A673 (cell line): ENCODE measurements around the gene TEX30. TPM values are rescaled to one million over a fixed set of nuclear protein-coding genes. Genes with fewer than 3 reads are reported as not detected.

Experiments
- BruUV-seq: library from RNA; stranded (reverse); fragments of 400-500 nt; replicated peaks from 2 replicates; lab custom pipeline; 2021; lab: Mats Ljungman, UMichigan
- CTCF ChIA-PET: fragments of 300-600 bp; sonication (Branson Sonifier 250); formaldehyde crosslinking; loops from one replicate; lab custom pipeline; 2022; ENCODE audit warnings: antibody characterized with exemption; lab: Charles Lee
- POLR2A ChIA-PET: fragments of 300-600 bp; sonication (Branson Sonifier 250); formaldehyde crosslinking; loops from one replicate; lab custom pipeline; 2022; ENCODE audit warnings: antibody characterized with exemption; ENCODE audit not compliant: low non-redundant PET; lab: Charles Lee
- DNase-seq: peaks from one replicate; pipeline ENCODE4 v3.0.0-alpha.2; 2015; ENCODE audit warnings: low spot score
- H3K27ac ChIP-seq: fragments of 200-600 bp; sonication (generic); 2 replicates; pipeline ENCODE4 v1.5.1; 2016; ENCODE audit warnings: mixed run types, low read depth, mild to moderate bottlenecking, mixed read lengths, antibody characterized with exemption, low read length; ENCODE audit not compliant: poor library complexity, severe bottlenecking
- H3K27me3 ChIP-seq: fragments of 200-600 bp; sonication (generic); replicated peaks from 2 replicates; pipeline ENCODE4 v1.6.1; 2017; ENCODE audit warnings: mixed run types, low read depth, mild to moderate bottlenecking, mixed read lengths, antibody characterized with exemption, low read length; ENCODE audit not compliant: insufficient read depth, poor library complexity
- H3K36me3 ChIP-seq: fragments of 200-600 bp; sonication (generic); 2 replicates; pipeline ENCODE4 v1.6.1; 2016; ENCODE audit warnings: mixed run types, mild to moderate bottlenecking, mixed read lengths, antibody characterized with exemption, low read length; ENCODE audit not compliant: insufficient read depth, poor library complexity, severe bottlenecking
- H3K4me1 ChIP-seq: fragments of 200-600 bp; sonication (generic); 2 replicates; pipeline ENCODE4 v1.6.1; 2017; ENCODE audit warnings: mixed run types, mild to moderate bottlenecking, mixed read lengths, antibody characterized with exemption, low read length; ENCODE audit not compliant: insufficient read depth, poor library complexity, severe bottlenecking
- H3K4me3 ChIP-seq: fragments of 200-600 bp; sonication (generic); 2 replicates; pipeline ENCODE4 v1.5.1; 2016; ENCODE audit warnings: low read depth, mixed run types, mild to moderate bottlenecking, mixed read lengths, low read length; ENCODE audit not compliant: poor library complexity, severe bottlenecking
- H3K9me3 ChIP-seq: fragments of 200-600 bp; sonication (generic); 2 replicates; pipeline ENCODE4 v1.6.1; 2016; ENCODE audit warnings: mixed run types, low read depth, mild to moderate bottlenecking, mixed read lengths, antibody characterized with exemption, low read length; ENCODE audit not compliant: poor library complexity, severe bottlenecking
- EZH2 ChIP-seq: fragments of 200-600 bp; sonication (generic); IDR thresholded peaks from 2 replicates; pipeline ENCODE4 v1.6.1; 2017; ENCODE audit warnings: borderline replicate concordance, low read depth, mild to moderate bottlenecking, mixed read lengths, antibody characterized with exemption, low read length; ENCODE audit not compliant: poor library complexity, severe bottlenecking
- intact Hi-C: fragments of 100-400 bp; cut with micrococcal nuclease; formaldehyde crosslinking; loops from one replicate; pipeline ENCODE4 v1.10.0; 2022; ENCODE audit not compliant: unreplicated experiment
- total RNA-seq: library from RNA; stranded (reverse); gene quantifications from 2 replicates; pipeline ENCODE4 v1.2.3, GENCODE V29; 2021
- TF ChIP-seq, protein P1 (sequence below): fragments of 300-800, 200-600 bp; sonication (generic); conservative IDR thresholded peaks from 2 replicates; pipeline ENCODE4 v1.5.1; 2017; ENCODE audit warnings: low read depth, mild to moderate bottlenecking, antibody characterized with exemption, low read length, moderate library complexity, mixed read lengths

TEX30 gene
- total RNA-seq, 1 experiment from 2014 or later = 44.1 TPM

DNA sequence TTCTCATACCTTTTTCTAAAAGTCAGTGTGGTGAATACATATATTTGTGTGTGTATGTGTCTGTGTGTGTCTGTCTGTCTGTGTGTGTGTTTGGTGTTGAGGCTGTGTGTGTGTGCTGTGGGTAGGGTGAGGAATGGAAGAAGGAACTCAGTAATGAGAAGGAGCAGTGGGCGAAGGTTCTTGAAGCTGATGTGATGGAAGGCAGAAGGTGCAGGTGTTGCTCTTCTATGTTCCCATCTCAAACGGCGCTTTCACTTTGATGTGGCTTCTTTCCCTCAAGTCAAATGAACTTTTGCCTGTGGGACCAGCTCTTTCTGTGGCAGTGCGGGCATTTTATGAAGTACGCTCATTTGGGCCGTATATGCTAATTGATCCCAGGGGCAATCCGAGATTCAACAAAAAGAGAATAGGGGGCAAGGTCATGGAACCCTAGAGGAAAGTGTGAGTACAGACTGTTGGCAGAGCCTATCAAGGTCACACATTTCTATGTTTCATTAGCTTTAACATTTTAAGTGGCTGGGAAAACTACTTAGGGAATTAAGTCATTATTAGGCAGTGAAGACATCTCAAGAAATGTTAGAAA, 40.5 kb upstream of the TEX30 start:
- no peak for TF ChIP-seq EZH2
- TF ChIP-seq, protein P1, sequence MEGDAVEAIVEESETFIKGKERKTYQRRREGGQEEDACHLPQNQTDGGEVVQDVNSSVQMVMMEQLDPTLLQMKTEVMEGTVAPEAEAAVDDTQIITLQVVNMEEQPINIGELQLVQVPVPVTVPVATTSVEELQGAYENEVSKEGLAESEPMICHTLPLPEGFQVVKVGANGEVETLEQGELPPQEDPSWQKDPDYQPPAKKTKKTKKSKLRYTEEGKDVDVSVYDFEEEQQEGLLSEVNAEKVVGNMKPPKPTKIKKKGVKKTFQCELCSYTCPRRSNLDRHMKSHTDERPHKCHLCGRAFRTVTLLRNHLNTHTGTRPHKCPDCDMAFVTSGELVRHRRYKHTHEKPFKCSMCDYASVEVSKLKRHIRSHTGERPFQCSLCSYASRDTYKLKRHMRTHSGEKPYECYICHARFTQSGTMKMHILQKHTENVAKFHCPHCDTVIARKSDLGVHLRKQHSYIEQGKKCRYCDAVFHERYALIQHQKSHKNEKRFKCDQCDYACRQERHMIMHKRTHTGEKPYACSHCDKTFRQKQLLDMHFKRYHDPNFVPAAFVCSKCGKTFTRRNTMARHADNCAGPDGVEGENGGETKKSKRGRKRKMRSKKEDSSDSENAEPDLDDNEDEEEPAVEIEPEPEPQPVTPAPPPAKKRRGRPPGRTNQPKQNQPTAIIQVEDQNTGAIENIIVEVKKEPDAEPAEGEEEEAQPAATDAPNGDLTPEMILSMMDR = no peak
- Histone ChIP-seq H3K27me3 (no peaks in the 10 kb centered on the region), H3K4me1 (peaks cover 14% of the 10 kb centered on the region), H3K9me3 (peaks cover 12% of the 10 kb centered on the region), H3K27ac (no peak overlapping the region), H3K4me3 (no peak overlapping the region), H3K36me3 (peaks cover 3% of the 10 kb centered on the region)
- no peak for DNase-seq
- ChIA-PET CTCF (no interaction called here), POLR2A (no interaction called here)
- intact Hi-C loops = no loop called here
- no TSS peak for BruUV-seq

DNA sequence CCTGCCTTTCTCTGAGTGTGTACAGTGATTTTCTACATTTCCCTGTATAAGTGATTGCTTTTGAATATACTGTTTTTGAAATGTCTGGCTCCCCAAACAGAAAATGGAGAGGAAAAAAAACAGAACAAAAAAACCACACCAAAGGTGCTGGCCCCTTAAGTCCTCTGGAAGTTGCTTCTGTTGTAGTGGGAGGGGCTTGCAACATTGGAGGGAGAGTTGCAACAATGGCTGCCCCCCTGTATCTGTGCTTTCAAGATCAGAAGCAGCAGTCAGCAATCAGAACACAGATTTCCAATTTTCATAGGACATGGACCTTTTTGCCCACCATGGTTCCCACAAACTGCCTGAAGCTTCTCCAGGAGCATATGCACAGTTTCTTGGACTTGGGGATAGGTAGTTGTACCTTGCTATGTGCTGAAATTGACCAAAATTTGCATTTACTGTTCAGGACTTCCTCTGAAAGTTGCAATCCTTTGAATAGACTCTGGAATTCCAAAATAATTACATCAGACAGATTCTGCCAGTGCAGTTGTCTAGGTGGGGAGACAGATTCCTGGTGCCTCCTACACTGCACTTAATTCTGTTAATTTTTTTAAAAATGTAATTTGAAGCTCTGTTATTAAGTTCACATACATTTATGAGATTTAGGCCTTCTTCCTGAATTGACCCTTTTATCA, 39.2 kb upstream of the TEX30 start:
- POLR2A ChIA-PET = no interaction called here
- no TSS peak for BruUV-seq
- H3K27ac ChIP-seq = no peak overlapping the region
- TF ChIP-seq, protein P1 = no peak
- TF ChIP-seq EZH2 = no peak
- H3K36me3 ChIP-seq = peaks cover under 1% of the 10 kb centered on the region
- intact Hi-C loops = no loop called here
- peak; percentile 49 for DNase-seq
- peaks cover 12% of the 10 kb centered on the region for H3K9me3 ChIP-seq
- H3K4me1 ChIP-seq = peaks cover 14% of the 10 kb centered on the region
- CTCF ChIA-PET = no interaction called here
- H3K27me3 ChIP-seq = no peaks in the 10 kb centered on the region
- no peak overlapping the region for H3K4me3 ChIP-seq

DNA sequence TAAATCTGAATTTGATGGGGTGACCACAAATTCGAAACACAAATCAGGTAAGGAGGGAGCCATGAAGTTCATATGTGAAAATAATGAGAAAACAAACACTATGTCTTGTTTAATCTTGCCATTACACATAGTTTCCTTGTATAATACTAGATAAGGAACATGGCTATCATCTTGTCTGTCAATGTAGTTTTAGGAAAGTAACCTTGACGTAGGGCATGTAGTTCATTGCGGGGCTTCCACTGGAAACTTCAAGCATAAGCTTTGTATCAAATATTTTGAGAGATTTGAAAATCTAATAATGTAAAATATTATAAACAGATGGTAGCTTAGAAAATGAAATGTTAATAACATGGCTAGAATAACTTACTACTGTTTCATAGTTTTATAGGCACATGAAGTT, 34.1 kb upstream of the TEX30 start:
- H3K27ac ChIP-seq = no peak overlapping the region
- H3K36me3 ChIP-seq = peaks cover 3% of the 10 kb centered on the region
- H3K9me3 ChIP-seq = peaks cover 12% of the 10 kb centered on the region
- ChIA-PET CTCF (no interaction called here), POLR2A (no interaction called here)
- no peak for DNase-seq
- intact Hi-C loops = no loop called here
- H3K4me3 ChIP-seq = no peak overlapping the region
- TF ChIP-seq, protein P1 = no peak
- no peak for TF ChIP-seq EZH2
- H3K4me1 ChIP-seq = peaks cover under 1% of the 10 kb centered on the region
- no TSS peak for BruUV-seq
- H3K27me3 ChIP-seq = no peaks in the 10 kb centered on the region
